GM12801 (cell line): Measurements from ENCODE around the gene SHPK.

Experiments
- CTCF ChIP-seq: IDR thresholded peaks from one replicate; pipeline ENCODE4 v1.5.1; 2011; ENCODE audit warnings: control low read depth; ENCODE audit not compliant: insufficient read length; ENCODE audit errors: extremely low read depth

The SHPK gene

GRCh38 chr17:3636154-3636907, at the start of gene SHPK, which contains the start of gene CTNS:
SHPK (minus strand) TSS chr17:3636250; CDS start chr17:3636219, 31 bp downstream.
CTNS (plus strand) TSS chr17:3636760; CDS start chr17:3640207, 3,447 bp downstream.
- no peak for TF ChIP-seq CTCF

DNA sequence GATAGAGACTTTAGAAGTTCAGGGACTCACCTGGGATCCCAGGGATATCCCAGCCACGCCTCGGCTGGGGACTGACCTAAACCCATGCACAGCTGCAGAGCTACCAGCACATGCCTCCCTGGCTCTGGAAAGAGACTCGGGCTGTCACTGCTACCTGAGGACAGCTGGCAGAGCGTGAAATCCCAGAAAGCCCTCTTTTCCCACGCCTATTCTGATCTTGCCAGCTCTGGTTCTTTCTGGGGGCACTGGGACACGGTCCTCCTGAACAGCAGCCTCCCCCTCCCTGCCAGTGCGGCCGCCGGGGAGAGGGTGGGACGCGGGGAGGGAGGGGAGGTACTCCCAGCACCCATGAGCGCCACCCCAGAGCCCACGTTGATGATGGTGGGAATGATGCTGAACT, 49.1 kb upstream of the SHPK start:
- TF ChIP-seq CTCF: no peak

- peak; percentile 89 for TF ChIP-seq CTCF
Observed at GRCh38 chr17:3683054-3683511, 47.0 kb upstream of the SHPK start.

DNA sequence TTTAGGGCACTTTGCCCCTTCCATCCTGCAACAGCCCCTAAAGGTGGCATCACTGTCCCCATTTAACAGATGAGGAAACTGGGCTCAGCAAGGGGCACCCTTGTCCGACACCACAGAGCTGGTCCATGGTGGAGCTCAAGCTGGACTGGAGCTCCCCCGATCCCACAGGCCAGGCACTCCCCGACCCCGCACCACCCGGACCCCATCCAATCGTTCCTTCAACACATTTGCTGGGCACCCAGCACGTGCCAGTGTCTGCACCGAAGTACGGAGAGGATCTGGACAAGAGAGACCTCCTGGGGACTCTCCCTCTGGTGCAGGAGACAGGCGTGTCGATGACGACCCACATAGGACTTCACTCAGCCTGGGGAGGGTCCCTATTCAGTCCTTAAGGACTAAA, 46.0 kb upstream of the SHPK start:
- no peak for TF ChIP-seq CTCF

DNA sequence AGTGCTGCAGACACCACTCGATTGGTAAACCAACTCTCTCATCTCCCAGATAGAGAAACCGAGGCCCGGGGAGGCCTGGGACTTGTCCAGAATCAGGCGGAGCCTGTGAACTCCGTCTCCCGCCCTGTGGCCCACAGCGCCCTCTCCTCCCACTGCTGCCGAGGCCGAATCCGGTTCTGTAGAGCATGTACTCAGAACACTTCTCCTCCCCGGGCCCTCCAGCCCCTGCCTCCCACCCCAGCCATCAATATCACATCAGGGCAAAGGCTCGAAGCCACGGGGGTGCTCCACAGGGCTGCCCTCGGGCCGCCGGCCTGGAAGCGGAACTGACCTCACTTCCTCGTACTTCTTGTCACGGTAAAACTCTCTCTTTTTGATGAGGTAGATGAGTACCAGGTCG, 45.5 kb upstream of the SHPK start:
- TF ChIP-seq CTCF: no peak

DNA sequence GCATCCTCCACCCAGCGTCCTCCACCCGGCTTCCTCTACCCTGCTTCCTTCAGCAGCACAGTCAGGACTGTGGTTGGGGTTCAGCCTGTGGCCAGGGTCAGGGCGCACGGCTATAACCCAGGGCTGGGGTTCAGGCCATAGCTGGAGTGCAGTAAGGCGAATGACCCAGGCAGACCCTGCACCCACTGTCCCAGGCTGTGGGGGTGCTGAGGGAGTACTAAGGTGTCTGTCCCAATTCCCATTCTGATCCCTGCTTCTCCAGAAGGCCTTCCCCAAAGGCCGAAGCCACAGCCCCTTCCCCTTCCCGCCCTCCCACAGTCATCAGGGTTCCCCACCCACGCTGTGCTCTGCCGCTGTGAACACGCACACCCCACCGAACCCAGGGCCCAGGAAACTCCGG, 45.0 kb upstream of the SHPK start:
- TF ChIP-seq CTCF: no peak

- no peak for TF ChIP-seq CTCF
Observed at GRCh38 chr17:3679531-3680126, 43.6 kb upstream of the SHPK start.
